ENCODE data around the gene SASH3.

SASH3 gene

GRCh38 chrX:129781134-129781672 lies 1.5 kb downstream of the SASH3 start:
- TF ChIP-seq CTCF (IDR thresholded peaks at IDR 0.05; ENCODE audit: extremely low read depth, missing control alignments) = no peak
- DNase-seq (ENCODE audit: low spot score) = peak; percentile 77

- DNase-seq (ENCODE audit: low spot score) = no peak
- TF ChIP-seq CTCF (IDR thresholded peaks at IDR 0.05; ENCODE audit: extremely low read depth, missing control alignments) = no peak
Observed at GRCh38 chrX:129781680-129782495, 2.1 kb downstream of the SASH3 start.

- TF ChIP-seq CTCF (IDR thresholded peaks at IDR 0.05; ENCODE audit: extremely low read depth, missing control alignments) = no peak
Observed at GRCh38 chrX:129782706-129783105, 3.0 kb downstream of the SASH3 start.

GRCh38 chrX:129783291-129783713 lies 3.6 kb downstream of the SASH3 start:
- no peak for DNase-seq (ENCODE audit: low spot score)
- no peak for TF ChIP-seq CTCF (IDR thresholded peaks at IDR 0.05; ENCODE audit: extremely low read depth, missing control alignments)

More at GRCh38 chrX:129782706-129783105, 3.0 kb downstream of the SASH3 start:
- no peak for DNase-seq (ENCODE audit: low spot score)

- no peak for DNase-seq (ENCODE audit: low spot score)
- TF ChIP-seq CTCF (IDR thresholded peaks at IDR 0.05; ENCODE audit: extremely low read depth, missing control alignments) = no peak
Observed at GRCh38 chrX:129784371-129784770, 4.6 kb downstream of the SASH3 start.

- no peak for DNase-seq (ENCODE audit: low spot score)
- TF ChIP-seq CTCF (IDR thresholded peaks at IDR 0.05; ENCODE audit: extremely low read depth, missing control alignments) = no peak
Observed at GRCh38 chrX:129785160-129785947, 5.6 kb downstream of the SASH3 start.

- DNase-seq (ENCODE audit: low spot score) = peak; percentile 60
- no peak for TF ChIP-seq CTCF (IDR thresholded peaks at IDR 0.05; ENCODE audit: extremely low read depth, missing control alignments)
Observed at GRCh38 chrX:129786210-129786651, 6.5 kb downstream of the SASH3 start.
